GM19023 (cell line): Measurements from ENCODE around the gene TPST1.

Experiments
- ATAC-seq: cut with Tn5 transposase; IDR thresholded peaks from one replicate; pipeline ENCODE4 v1.9.1; 2021; ENCODE audit warnings: mild to moderate bottlenecking, moderate library complexity; ENCODE audit not compliant: unreplicated experiment

Gene TPST1

GRCh38 chr7:66281678-66282590 is 76.8 kb downstream of the TPST1 start:
- ATAC-seq, result no peak

- ATAC-seq, result no peak
These were observed 77.4 kb downstream of the TPST1 start for GRCh38 chr7:66282591-66282935.

- ATAC-seq, result no peak
These were observed 78.1 kb downstream of the TPST1 start for GRCh38 chr7:66283003-66283920.

GRCh38 chr7:66296001-66296521 is 90.9 kb downstream of the TPST1 start:
- no peak for ATAC-seq

- ATAC-seq, result no peak
These were observed 91.4 kb downstream of the TPST1 start for GRCh38 chr7:66296557-66296956.

GRCh38 chr7:66297579-66297978 is 92.4 kb downstream of the TPST1 start:
- ATAC-seq, result no peak

GRCh38 chr7:66301249-66301648 is 96.1 kb downstream of the TPST1 start:
- ATAC-seq, result no peak

GRCh38 chr7:66301737-66302136 is 96.6 kb downstream of the TPST1 start:
- no peak for ATAC-seq

- no peak for ATAC-seq
These were observed 98.5 kb downstream of the TPST1 start for GRCh38 chr7:66303454-66304155.

GRCh38 chr7:66304536-66304935 is 99.4 kb downstream of the TPST1 start:
- no peak for ATAC-seq

GRCh38 chr7:66306243-66306642 is 101.1 kb downstream of the TPST1 start:
- ATAC-seq, result no peak

- no peak for ATAC-seq
These were observed 102.6 kb downstream of the TPST1 start for GRCh38 chr7:66307591-66308215.

- no peak for ATAC-seq
These were observed 103.3 kb downstream of the TPST1 start for GRCh38 chr7:66308411-66308810.

GRCh38 chr7:66310620-66311019 is 105.5 kb downstream of the TPST1 start:
- no peak for ATAC-seq

GRCh38 chr7:66313886-66314568 is 108.9 kb downstream of the TPST1 start:
- ATAC-seq, result no peak

GRCh38 chr7:66315192-66315591 is 110.1 kb downstream of the TPST1 start:
- ATAC-seq, result no peak

GRCh38 chr7:66319407-66319979 is 114.4 kb downstream of the TPST1 start:
- ATAC-seq, result no peak

GRCh38 chr7:66321283-66321682 is 116.1 kb downstream of the TPST1 start:
- ATAC-seq, result no peak

GRCh38 chr7:66323114-66323796 is 118.1 kb downstream of the TPST1 start:
- no peak for ATAC-seq
